H9 (cell line): ENCODE data around the gene RALGPS2. TPM values are rescaled to one million over a fixed set of nuclear protein-coding genes. Genes with fewer than 3 reads are reported as not detected.

Experiments used
- DNase-seq: peaks from one replicate; pipeline ENCODE4 v3.0.0-alpha.2; 2017
- H2AFZ ChIP-seq: one replicate; pipeline ENCODE4 v1.6.1; 2013; ENCODE audit warnings: mild to moderate bottlenecking, low read length, control low read depth, moderate library complexity
- H2AK5ac ChIP-seq: 2 replicates; pipeline ENCODE4 v1.6.1; 2013; ENCODE audit warnings: low read length, control low read depth, mixed read lengths; ENCODE audit not compliant: insufficient read length
- H2BK120ac ChIP-seq: one replicate; pipeline ENCODE4 v1.6.1; 2013; ENCODE audit warnings: low read depth, mild to moderate bottlenecking, low read length, control low read depth, inconsistent platforms; ENCODE audit not compliant: poor library complexity, severe bottlenecking
- H2BK12ac ChIP-seq: 2 replicates; pipeline ENCODE4 v1.6.1; 2013; ENCODE audit warnings: low read length, control low read depth, mixed read lengths, low read depth; ENCODE audit not compliant: insufficient read length
- H2BK15ac ChIP-seq: 2 replicates; pipeline ENCODE4 v1.6.1; 2013; ENCODE audit warnings: low read depth, low read length, control low read depth
- H2BK20ac ChIP-seq: one replicate; pipeline ENCODE4 v1.6.1; 2013; ENCODE audit warnings: low read depth, mild to moderate bottlenecking, low read length, control low read depth, inconsistent platforms; ENCODE audit not compliant: poor library complexity, severe bottlenecking
- H2BK5ac ChIP-seq: 2 replicates; pipeline ENCODE4 v1.6.1; 2013; ENCODE audit warnings: low read length, control low read depth, mixed read lengths; ENCODE audit not compliant: insufficient read length
- H3K14ac ChIP-seq: 2 replicates; pipeline ENCODE4 v1.6.1; 2013; ENCODE audit warnings: low read length, control low read depth; ENCODE audit not compliant: insufficient read depth
- H3K18ac ChIP-seq: 2 replicates; pipeline ENCODE4 v1.6.1; 2013; ENCODE audit warnings: low read depth, mild to moderate bottlenecking, mixed read lengths, low read length, control low read depth; ENCODE audit not compliant: insufficient read length
- H3K23ac ChIP-seq: 2 replicates; pipeline ENCODE4 v1.6.1; 2013; ENCODE audit warnings: low read length, control low read depth, mixed read lengths, low read depth; ENCODE audit not compliant: insufficient read length
- H3K23me2 ChIP-seq: 2 replicates; pipeline ENCODE4 v1.6.1; 2013; ENCODE audit warnings: low read depth, mild to moderate bottlenecking, mixed read lengths, low read length, control low read depth; ENCODE audit not compliant: insufficient read length, poor library complexity, severe bottlenecking
- H3K27ac ChIP-seq: 2 replicates; pipeline ENCODE4 v1.5.1; 2013; ENCODE audit warnings: low read length, control low read depth, mixed read lengths, low read depth; ENCODE audit not compliant: insufficient read length
- H3K27me3 ChIP-seq: 2 replicates; pipeline ENCODE4 v1.6.1; 2013; ENCODE audit warnings: low read length, control low read depth, inconsistent platforms; ENCODE audit not compliant: insufficient read depth
- H3K4ac ChIP-seq: 2 replicates; pipeline ENCODE4 v1.6.1; 2013; ENCODE audit warnings: low read depth, mild to moderate bottlenecking, control low read depth, inconsistent platforms, low read length, moderate library complexity
- H3K4me1 ChIP-seq: 2 replicates; pipeline ENCODE4 v1.6.1; 2013; ENCODE audit warnings: low read length, control low read depth, inconsistent platforms; ENCODE audit not compliant: insufficient read depth
- H3K4me2 ChIP-seq: 2 replicates; pipeline ENCODE4 v1.6.1; 2013; ENCODE audit warnings: low read length, control low read depth, mixed read lengths; ENCODE audit not compliant: insufficient read length, insufficient read depth
- H3K56ac ChIP-seq: 2 replicates; pipeline ENCODE4 v1.6.1; 2013; ENCODE audit warnings: low read depth, mild to moderate bottlenecking, mixed read lengths, low read length, control low read depth; ENCODE audit not compliant: insufficient read length
- H3K79me1 ChIP-seq: 2 replicates; pipeline ENCODE4 v1.6.1; 2013; ENCODE audit warnings: low read depth, mild to moderate bottlenecking, moderate library complexity, low read length, control low read depth, inconsistent platforms; ENCODE audit not compliant: insufficient read depth, poor library complexity, severe bottlenecking
- H3K79me2 ChIP-seq: 2 replicates; pipeline ENCODE4 v1.6.1; 2013; ENCODE audit warnings: low read length, control low read depth, inconsistent platforms; ENCODE audit not compliant: insufficient read depth
- H3K9ac ChIP-seq: 2 replicates; pipeline ENCODE4 v1.6.1; 2013; ENCODE audit warnings: low read length, control low read depth, mixed read lengths; ENCODE audit not compliant: insufficient read length; ENCODE audit errors: extremely low read depth
- H3K9me3 ChIP-seq: one replicate; pipeline ENCODE4 v1.6.1; 2013; ENCODE audit warnings: low read depth, low read length, inconsistent platforms; ENCODE audit not compliant: control insufficient read depth
- H3T11ph ChIP-seq: one replicate; pipeline ENCODE4 v1.6.1; 2013; ENCODE audit warnings: mild to moderate bottlenecking, low read length, control low read depth, inconsistent platforms
- H4K20me1 ChIP-seq: one replicate; pipeline ENCODE4 v1.6.1; 2013; ENCODE audit not compliant: control insufficient read depth, insufficient read length, insufficient read depth
- H4K5ac ChIP-seq: 2 replicates; pipeline ENCODE4 v1.6.1; 2013; ENCODE audit warnings: low read depth, mild to moderate bottlenecking, mixed read lengths, low read length, control low read depth; ENCODE audit not compliant: insufficient read length
- H4K8ac ChIP-seq: replicated peaks from 2 replicates; pipeline ENCODE4 v1.6.1; 2013; ENCODE audit warnings: low read length, control low read depth, mixed read lengths, low read depth; ENCODE audit not compliant: insufficient read length
- H4K91ac ChIP-seq: 2 replicates; pipeline ENCODE4 v1.6.1; 2013; ENCODE audit warnings: low read depth, mild to moderate bottlenecking, moderate library complexity, mixed read lengths, low read length, control low read depth; ENCODE audit not compliant: insufficient read length
- H3K27ac Mint-ChIP-seq, 3 experiments: 2 replicates in 2 of 3; 3 replicates in 1 of 3; pipeline ENCODE4 v1.8.0; 2020 to 2021; ENCODE audit warnings: mixed read lengths in 3 of 3, mild to moderate bottlenecking in 1 of 3, moderate library complexity in 1 of 3
- H3K27me3 Mint-ChIP-seq: 2 replicates; pipeline ENCODE4 v1.8.0; 2021; ENCODE audit warnings: low read depth, mild to moderate bottlenecking, moderate library complexity, mixed read lengths
- H3K36me3 Mint-ChIP-seq, 3 experiments: 2 replicates in 2 of 3; 3 replicates in 1 of 3; pipeline ENCODE4 v1.8.0; 2020 to 2021; ENCODE audit warnings: low read depth in 3 of 3, mixed read lengths in 3 of 3; ENCODE audit not compliant: insufficient read depth in 1 of 3
- H3K4me1 Mint-ChIP-seq, 2 experiments: 2 replicates each; pipeline ENCODE4 v1.8.0; 2020; ENCODE audit warnings: mixed read lengths in 2 of 2
- H3K4me3 Mint-ChIP-seq, 2 experiments: 2 replicates in 1 of 2; 3 replicates in 1 of 2; pipeline ENCODE4 v1.8.0; 2020 to 2021; ENCODE audit warnings: mild to moderate bottlenecking in 2 of 2, mixed read lengths in 2 of 2, moderate library complexity in 1 of 2
- H3K9me3 Mint-ChIP-seq, 2 experiments: 2 replicates in 1 of 2; 3 replicates in 1 of 2; pipeline ENCODE4 v1.8.0; 2020; ENCODE audit warnings: mild to moderate bottlenecking in 2 of 2, mixed read lengths in 2 of 2, moderate library complexity in 1 of 2
- CTCF ChIP-seq: fragments of 200-600 bp; sonication (generic); conservative IDR thresholded peaks from 3 replicates; pipeline ENCODE4 v1.8.0; 2021; ENCODE audit warnings: antibody characterized with exemption, mild to moderate bottlenecking
- WGBS: extraction: QIAGEN DNeasy Blood & Tissue Kit; methylation state at CpG from one replicate; pipeline ENCODE4 v1.1.7; 2013; ENCODE audit warnings: missing lambda C conversion rate, low lambda C conversion rate, mixed read lengths; ENCODE audit not compliant: insufficient read length; ENCODE audit errors: extremely low coverage; 5-methylcytosine and 5-hydroxymethylcytosine counted together
- total RNA-seq: library from RNA; stranded (reverse); gene quantifications from 2 replicates; pipeline ENCODE4 v1.2.1, GENCODE V29; 2021

RALGPS2 gene
- total RNA-seq, 1 experiment from 2014 or later, result 32.6 TPM

GRCh38 chr1:178743801-178744200, 18.8 kb downstream of the RALGPS2 start:
- Mint-ChIP-seq H3K27ac (no peak overlapping the region), H3K9me3 (no peaks in the 10 kb centered on the region), H3K4me1 (no peaks in the 10 kb centered on the region), H3K27me3 (no peaks in the 10 kb centered on the region), H3K4me3 (no peak overlapping the region), H3K36me3 (peaks cover 17 to 40% (median 30%) of the 10 kb centered on the region in 3 experiments; a peak in 6 of 7 replicates)
- WGBS, result no CpG with 5 or more reads among the region's 2 CpGs
- Histone ChIP-seq H3K23me2 (no peaks in the 10 kb centered on the region), H3K79me1 (no peaks in the 10 kb centered on the region), H2AFZ (no peak overlapping the region), H3K4me2 (no peak overlapping the region), H2BK5ac (no peak overlapping the region), H2BK15ac (no peak overlapping the region), H4K91ac (no peak overlapping the region), H4K20me1 (no peaks in the 10 kb centered on the region), H3K27ac (no peak overlapping the region), H2AK5ac (no peak overlapping the region), H3K18ac (no peak overlapping the region), H3K27me3 (no peaks in the 10 kb centered on the region), H2BK20ac (no peak overlapping the region), H3K9ac (no peak overlapping the region), H3K56ac (no peak overlapping the region), H3K4ac (no peak overlapping the region), H2BK12ac (no peak overlapping the region), H4K8ac (no peak overlapping the region), H3K4me1 (no peaks in the 10 kb centered on the region), H3T11ph (no peak overlapping the region), H3K9me3 (no peaks in the 10 kb centered on the region), H3K14ac (no peak overlapping the region), H4K5ac (no peak overlapping the region), H2BK120ac (no peak overlapping the region), H3K23ac (no peak overlapping the region), H3K79me2 (no peaks in the 10 kb centered on the region)
- DNase-seq, result no peak
- TF ChIP-seq CTCF, result no peak
